Measurements from ENCODE around the gene CAPNS1. TPM values are rescaled to one million over a fixed set of nuclear protein-coding genes. Genes with fewer than 3 reads are reported as not detected.

Gene CAPNS1
- total RNA-seq, 4 donors from 2014 or later = 211 to 284 (median 266) TPM

DNA sequence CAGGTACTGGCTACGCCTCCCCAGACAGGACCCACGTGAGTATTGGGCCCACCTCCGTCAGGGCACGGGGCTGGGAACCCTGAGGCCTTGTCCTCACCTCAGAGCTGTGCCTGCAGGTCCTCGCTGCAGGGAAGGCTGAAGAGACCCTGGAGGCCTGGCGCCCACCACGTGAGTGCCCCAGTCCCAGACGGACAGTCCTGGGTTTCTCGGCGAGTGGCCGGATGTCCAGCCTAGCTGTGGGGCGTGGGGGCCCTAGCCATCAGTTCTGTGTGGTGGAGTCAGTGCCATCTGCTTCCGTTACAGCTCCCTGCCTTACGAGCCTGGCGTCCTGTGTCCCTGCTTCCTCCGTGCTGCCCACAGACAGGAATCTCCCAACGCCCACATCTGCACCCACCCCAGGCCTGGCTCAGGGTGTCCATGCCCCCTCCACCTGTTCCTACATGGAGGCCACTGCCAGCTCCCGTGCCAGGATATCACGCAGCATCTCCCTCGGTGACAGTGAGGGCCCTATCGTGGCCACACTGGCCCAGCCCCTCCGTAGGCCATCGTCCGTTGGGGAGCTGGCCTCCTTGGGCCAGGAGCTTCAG lies 36.7 kb upstream of the CAPNS1 start:
- H3K9me3 ChIP-seq = no peaks in the 10 kb centered on the region
- no peak overlapping the region for H3K27ac ChIP-seq
- no peaks in the 10 kb centered on the region for H3K27me3 ChIP-seq
- H3K4me3 ChIP-seq = no peak overlapping the region
- peaks cover 0 to 14% (median 0%) of the 10 kb centered on the region in 3 donors for H3K36me3 ChIP-seq
- 91 to 100% methylated on average over 2 to 11 of the region's 24 CpGs for WGBS, 2 donors
- H3K4me1 ChIP-seq = peaks cover 0 to 42% (median 5%) of the 10 kb centered on the region in 3 donors
- no peak for DNase-seq
- TF ChIP-seq, protein P1, sequence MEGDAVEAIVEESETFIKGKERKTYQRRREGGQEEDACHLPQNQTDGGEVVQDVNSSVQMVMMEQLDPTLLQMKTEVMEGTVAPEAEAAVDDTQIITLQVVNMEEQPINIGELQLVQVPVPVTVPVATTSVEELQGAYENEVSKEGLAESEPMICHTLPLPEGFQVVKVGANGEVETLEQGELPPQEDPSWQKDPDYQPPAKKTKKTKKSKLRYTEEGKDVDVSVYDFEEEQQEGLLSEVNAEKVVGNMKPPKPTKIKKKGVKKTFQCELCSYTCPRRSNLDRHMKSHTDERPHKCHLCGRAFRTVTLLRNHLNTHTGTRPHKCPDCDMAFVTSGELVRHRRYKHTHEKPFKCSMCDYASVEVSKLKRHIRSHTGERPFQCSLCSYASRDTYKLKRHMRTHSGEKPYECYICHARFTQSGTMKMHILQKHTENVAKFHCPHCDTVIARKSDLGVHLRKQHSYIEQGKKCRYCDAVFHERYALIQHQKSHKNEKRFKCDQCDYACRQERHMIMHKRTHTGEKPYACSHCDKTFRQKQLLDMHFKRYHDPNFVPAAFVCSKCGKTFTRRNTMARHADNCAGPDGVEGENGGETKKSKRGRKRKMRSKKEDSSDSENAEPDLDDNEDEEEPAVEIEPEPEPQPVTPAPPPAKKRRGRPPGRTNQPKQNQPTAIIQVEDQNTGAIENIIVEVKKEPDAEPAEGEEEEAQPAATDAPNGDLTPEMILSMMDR (IDR thresholded peaks at IDR 0.05) = no peak
- TF ChIP-seq POLR2A (IDR thresholded peaks at IDR 0.05) = no peak
- intact Hi-C loops (cut with DNase I) = no loop called here

DNA sequence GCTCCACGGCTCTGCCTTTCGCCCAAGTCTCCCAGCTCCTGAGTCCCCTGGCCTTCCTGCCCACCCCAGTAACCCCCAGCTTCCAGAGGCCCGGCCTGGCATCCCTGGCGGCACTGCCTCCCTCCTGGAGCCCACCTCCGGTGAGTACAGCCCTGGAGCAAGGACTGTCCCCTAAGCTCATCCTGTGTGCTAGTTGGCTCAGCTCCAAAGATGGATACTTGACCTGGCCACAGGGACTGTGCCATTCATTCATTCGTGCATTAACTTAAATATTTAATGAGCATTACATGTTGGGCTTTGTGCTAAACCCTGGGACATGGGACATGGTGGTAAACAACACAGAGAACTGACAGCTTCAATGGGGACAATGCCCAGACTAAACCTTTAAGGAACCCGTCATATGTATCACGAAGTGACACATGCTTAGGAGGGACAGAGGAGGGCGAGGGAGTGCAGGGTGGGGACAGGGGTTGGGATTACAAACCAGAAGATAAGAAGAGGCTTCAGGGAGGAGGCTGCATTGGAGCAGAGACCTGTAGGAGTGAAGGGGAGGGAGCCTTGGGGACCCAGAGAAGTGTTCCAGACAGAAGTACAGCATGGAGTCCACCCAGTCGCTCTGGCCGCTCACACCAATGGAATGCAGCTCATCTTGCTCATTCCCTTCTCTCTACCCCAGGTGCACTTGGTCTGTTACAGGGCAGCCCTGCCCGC lies 35.9 kb upstream of the CAPNS1 start:
- H3K36me3 ChIP-seq = peaks cover 0 to 14% (median 0%) of the 10 kb centered on the region in 3 donors
- intact Hi-C loops (cut with DNase I) = no loop called here
- DNase-seq = no peak
- no peaks in the 10 kb centered on the region for H3K27me3 ChIP-seq
- no peaks in the 10 kb centered on the region for H3K9me3 ChIP-seq
- H3K4me3 ChIP-seq = no peak overlapping the region
- H3K27ac ChIP-seq = peak overlapping the region in 1 of 4 donors; percentile 52
- 76 to 84% methylated on average over 7 to 9 of the region's 12 CpGs for WGBS, 2 donors
- peaks cover 0 to 42% (median 5%) of the 10 kb centered on the region in 3 donors for H3K4me1 ChIP-seq
- TF ChIP-seq, protein P1 (IDR thresholded peaks at IDR 0.05) = no peak
- TF ChIP-seq POLR2A (IDR thresholded peaks at IDR 0.05) = no peak

DNA sequence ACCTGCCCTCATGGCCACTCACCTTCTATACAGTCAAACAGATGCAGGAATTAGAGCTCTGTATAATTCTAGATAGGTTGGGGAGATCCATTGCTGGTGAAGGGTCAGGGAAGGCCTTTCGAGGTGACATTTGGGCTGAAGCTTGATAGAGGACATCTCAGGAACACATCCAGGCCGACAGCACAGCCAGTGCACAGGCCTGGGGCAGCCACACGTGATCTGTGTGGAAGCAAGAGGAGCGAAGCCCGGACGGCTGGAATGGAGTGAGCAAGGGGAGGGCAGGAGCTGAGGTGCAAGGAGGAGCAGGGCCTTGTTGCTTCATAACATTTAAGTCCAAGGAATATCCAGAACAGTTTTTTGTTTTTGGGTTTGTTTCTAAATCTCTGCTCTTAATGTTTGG lies 33.4 kb upstream of the CAPNS1 start:
- H3K4me3 ChIP-seq = no peak overlapping the region
- DNase-seq = no peak
- H3K27ac ChIP-seq = no peak overlapping the region
- TF ChIP-seq, protein P1 (IDR thresholded peaks at IDR 0.05) = no peak
- no peak for TF ChIP-seq POLR2A (IDR thresholded peaks at IDR 0.05)
- no peaks in the 10 kb centered on the region for H3K27me3 ChIP-seq
- intact Hi-C loops (cut with DNase I) = no loop called here
- WGBS, 2 donors = 89 to 91% methylated on average over 6 of the region's 6 CpGs
- peaks cover 0 to 30% (median 0%) of the 10 kb centered on the region in 3 donors for H3K36me3 ChIP-seq
- H3K9me3 ChIP-seq = no peaks in the 10 kb centered on the region
- H3K4me1 ChIP-seq = peaks cover 0 to 24% (median 2%) of the 10 kb centered on the region in 3 donors

DNA sequence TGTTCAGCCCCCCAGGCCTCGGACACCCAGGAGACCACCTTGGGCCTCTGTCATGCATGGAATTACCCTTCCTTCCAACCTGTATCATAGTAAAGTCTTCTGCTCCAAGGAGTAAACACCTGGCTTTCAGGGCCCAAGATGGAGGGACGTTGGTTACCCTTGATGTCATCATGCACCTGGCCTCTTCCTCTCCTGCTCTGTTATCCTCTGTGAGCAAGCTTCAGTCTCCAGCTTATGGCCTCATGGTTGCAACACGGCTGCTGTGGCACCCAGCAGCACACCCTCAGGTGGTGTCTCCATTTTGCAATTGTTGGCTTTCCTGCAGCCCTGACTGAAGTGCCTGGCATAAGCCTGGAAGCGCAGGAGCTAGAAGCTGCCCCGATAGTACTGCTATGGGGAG lies 32.9 kb upstream of the CAPNS1 start:
- WGBS, 2 donors = 82% methylated on average over 4 of the region's 5 CpGs; no CpG with 5 or more reads in 1 of the 2 donors
- H3K36me3 ChIP-seq = peaks cover 0 to 35% (median 0%) of the 10 kb centered on the region in 3 donors

More for the DNA sequence above, 32.9 kb upstream of the CAPNS1 start:
- no peak for DNase-seq
- H3K4me3 ChIP-seq = no peak overlapping the region
- no peak overlapping the region for H3K27ac ChIP-seq
- H3K4me1 ChIP-seq = peaks cover 0 to 19% (median 0%) of the 10 kb centered on the region in 3 donors
- no peaks in the 10 kb centered on the region for H3K9me3 ChIP-seq
- H3K27me3 ChIP-seq = no peaks in the 10 kb centered on the region
- TF ChIP-seq POLR2A (IDR thresholded peaks at IDR 0.05) = no peak
- TF ChIP-seq, protein P1 (IDR thresholded peaks at IDR 0.05) = no peak
- intact Hi-C loops (cut with DNase I) = no loop called here
